Neural progenitor cell (in vitro differentiated cells): Measurements from ENCODE around the gene ESPL1.

Source experiments
- EZH2 ChIP-seq: fragments of 200-600 bp; sonication (generic); IDR thresholded peaks from 2 replicates; pipeline ENCODE4 v1.6.1; 2017; ENCODE audit warnings: antibody characterized with exemption, mild to moderate bottlenecking, moderate library complexity
- EZH2phosphoT487 ChIP-seq: fragments of 200-600 bp; sonication (generic); IDR thresholded peaks from 2 replicates; pipeline ENCODE4 v1.6.1; 2017; ENCODE audit warnings: antibody characterized with exemption
- TF ChIP-seq, protein P1 (sequence below): fragments of 200-600 bp; sonication (generic); IDR thresholded peaks from 2 replicates; pipeline ENCODE4 v1.5.1; 2017; ENCODE audit warnings: antibody characterized with exemption, mild to moderate bottlenecking

DNA sequence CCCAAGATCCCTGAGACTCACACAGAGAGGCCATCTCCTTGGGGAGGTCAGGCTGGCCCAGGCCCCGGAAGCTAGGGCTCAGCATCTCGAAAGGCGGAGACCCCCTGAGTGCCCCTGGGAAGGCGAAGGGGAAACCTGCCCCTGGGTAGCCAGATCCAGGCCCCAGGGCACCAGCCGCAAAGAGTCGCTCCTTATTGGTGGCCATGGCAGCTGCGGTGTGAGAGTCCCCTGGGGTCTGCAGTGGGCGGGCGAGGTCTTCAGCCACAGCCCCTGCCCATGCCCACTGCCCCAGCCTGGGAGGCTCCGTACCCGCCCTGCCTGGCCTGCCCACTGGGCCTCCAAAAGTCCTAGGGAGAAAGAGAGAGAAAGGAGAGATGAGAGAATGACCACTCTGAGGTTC, 40.8 kb upstream of the ESPL1 start:
- TF ChIP-seq EZH2 (no peak), EZH2phosphoT487 (no peak)
- TF ChIP-seq, protein P1, sequence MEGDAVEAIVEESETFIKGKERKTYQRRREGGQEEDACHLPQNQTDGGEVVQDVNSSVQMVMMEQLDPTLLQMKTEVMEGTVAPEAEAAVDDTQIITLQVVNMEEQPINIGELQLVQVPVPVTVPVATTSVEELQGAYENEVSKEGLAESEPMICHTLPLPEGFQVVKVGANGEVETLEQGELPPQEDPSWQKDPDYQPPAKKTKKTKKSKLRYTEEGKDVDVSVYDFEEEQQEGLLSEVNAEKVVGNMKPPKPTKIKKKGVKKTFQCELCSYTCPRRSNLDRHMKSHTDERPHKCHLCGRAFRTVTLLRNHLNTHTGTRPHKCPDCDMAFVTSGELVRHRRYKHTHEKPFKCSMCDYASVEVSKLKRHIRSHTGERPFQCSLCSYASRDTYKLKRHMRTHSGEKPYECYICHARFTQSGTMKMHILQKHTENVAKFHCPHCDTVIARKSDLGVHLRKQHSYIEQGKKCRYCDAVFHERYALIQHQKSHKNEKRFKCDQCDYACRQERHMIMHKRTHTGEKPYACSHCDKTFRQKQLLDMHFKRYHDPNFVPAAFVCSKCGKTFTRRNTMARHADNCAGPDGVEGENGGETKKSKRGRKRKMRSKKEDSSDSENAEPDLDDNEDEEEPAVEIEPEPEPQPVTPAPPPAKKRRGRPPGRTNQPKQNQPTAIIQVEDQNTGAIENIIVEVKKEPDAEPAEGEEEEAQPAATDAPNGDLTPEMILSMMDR = no peak
